ENCODE results near the gene NOD2.

NOD2 gene

GRCh38 chr16:50683689-50684374 lies 9.6 kb upstream of the NOD2 start:
- H3K4me3 ChIP-seq (replicated peaks in 1 of 2; ENCODE audit: low read depth in 2 of 2, low read length in 2 of 2): no peak overlapping the region
- DNase-seq (ENCODE audit: low read depth in 2 of 2): no peak

GRCh38 chr16:50684823-50685461 lies 8.5 kb upstream of the NOD2 start:
- no peak overlapping the region for H3K4me3 ChIP-seq (replicated peaks in 1 of 2; ENCODE audit: low read depth in 2 of 2, low read length in 2 of 2)
- no peak for DNase-seq (ENCODE audit: low read depth in 2 of 2)
- no peak for TF ChIP-seq CTCF (IDR thresholded peaks at IDR 0.05; ENCODE audit: low read depth, low read length)

More at GRCh38 chr16:50683689-50684374, 9.6 kb upstream of the NOD2 start:
- TF ChIP-seq CTCF (IDR thresholded peaks at IDR 0.05; ENCODE audit: low read depth, low read length): no peak

DNA sequence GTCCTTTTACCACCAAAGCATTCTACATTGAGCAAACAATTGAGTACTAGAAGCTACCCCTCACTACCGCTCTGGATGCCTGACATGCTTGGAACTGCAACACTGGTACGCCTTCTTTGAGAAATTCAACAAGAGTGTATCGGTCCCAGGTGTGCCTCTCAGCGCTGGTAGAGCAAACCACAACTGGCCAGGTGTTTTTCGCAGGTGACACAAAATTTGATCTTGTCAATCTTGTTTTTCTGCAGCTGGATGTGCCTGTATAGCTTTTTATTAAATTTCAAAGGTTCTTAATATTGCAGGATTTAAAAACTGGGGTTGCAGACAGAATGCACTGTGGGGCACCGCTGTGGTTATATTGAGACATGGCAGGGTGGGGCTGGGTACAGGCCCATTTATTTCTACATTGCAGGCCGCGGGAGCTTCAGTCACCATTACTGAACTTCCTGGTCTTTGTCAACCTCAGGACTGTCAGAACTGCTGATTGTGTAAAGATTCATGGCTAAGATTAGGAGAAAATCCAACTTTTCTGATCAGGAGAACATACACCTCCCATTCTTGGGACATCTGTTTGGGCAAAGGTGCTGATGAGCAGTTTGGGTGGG lies 7.8 kb upstream of the NOD2 start:
- no peak for DNase-seq (ENCODE audit: low read depth in 2 of 2)
- no peak for TF ChIP-seq CTCF (IDR thresholded peaks at IDR 0.05; ENCODE audit: low read depth, low read length)
- H3K4me3 ChIP-seq (replicated peaks in 1 of 2; ENCODE audit: low read depth in 2 of 2, low read length in 2 of 2): no peak overlapping the region

DNA sequence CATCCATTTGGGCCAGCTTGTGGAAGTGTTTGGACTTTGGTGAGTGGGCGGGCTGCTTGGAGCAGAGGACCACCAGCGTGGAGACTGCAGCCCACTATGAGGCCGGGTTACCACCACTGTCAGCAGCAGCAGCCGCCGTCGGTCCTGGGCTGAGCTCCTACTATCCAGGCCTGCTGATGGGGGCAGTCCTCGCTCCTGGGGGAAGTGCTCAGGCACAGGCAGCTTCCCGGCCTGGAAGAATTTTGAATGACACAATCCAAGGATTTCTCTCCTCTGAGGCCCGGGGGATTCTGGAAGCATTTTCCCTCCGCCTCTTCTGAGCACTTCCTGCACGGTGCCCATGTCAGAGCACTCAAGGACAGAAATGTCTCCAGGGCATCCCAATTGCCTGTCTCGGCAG lies 5.3 kb upstream of the NOD2 start:
- no peak overlapping the region for H3K4me3 ChIP-seq (replicated peaks in 1 of 2; ENCODE audit: low read depth in 2 of 2, low read length in 2 of 2)
- DNase-seq (ENCODE audit: low read depth in 2 of 2): no peak
- no peak for TF ChIP-seq CTCF (IDR thresholded peaks at IDR 0.05; ENCODE audit: low read depth, low read length)

DNA sequence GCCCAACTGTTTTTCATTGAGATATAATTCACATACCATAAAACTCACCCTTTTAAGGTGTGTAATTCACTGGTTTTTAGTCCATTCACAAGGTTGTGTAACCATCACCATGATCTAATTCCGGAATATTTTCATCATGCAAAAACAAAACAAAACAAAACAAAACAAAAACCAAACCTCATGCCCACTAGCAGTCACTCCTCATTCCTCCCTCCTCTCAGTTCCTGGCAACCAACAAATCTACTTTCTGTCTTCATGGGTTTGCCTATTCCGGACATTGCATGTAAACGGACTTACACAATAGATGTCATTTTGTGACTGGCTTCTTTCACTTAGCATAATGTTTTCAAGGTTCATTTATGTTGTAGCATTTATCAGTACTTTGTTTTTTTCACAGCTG lies 4.5 kb upstream of the NOD2 start:
- no peak for DNase-seq (ENCODE audit: low read depth in 2 of 2)
- H3K4me3 ChIP-seq (replicated peaks in 1 of 2; ENCODE audit: low read depth in 2 of 2, low read length in 2 of 2): no peak overlapping the region
- no peak for TF ChIP-seq CTCF (IDR thresholded peaks at IDR 0.05; ENCODE audit: low read depth, low read length)

GRCh38 chr16:50690177-50690576 lies 3.2 kb upstream of the NOD2 start:
- no peak for DNase-seq (ENCODE audit: low read depth in 2 of 2)
- H3K4me3 ChIP-seq (replicated peaks in 1 of 2; ENCODE audit: low read depth in 2 of 2, low read length in 2 of 2): no peak overlapping the region
- TF ChIP-seq CTCF (IDR thresholded peaks at IDR 0.05; ENCODE audit: low read depth, low read length): no peak

Measured in cardiac fibroblast (primary cell).